IPS DF 6.9 (cell line): ENCODE results near the gene ST3GAL6.

ENCODE experiments used
- DNase-seq: peaks from one replicate; pipeline ENCODE4 v3.0.0-alpha.2; 2013; ENCODE audit warnings: low read depth, low spot score
- H3K27ac ChIP-seq: one replicate; pipeline ENCODE4 v1.5.1; 2013; ENCODE audit warnings: low read length, control low read depth
- H3K27me3 ChIP-seq: 2 replicates; pipeline ENCODE4 v1.6.1; 2013; ENCODE audit warnings: mild to moderate bottlenecking, low read length; ENCODE audit not compliant: control insufficient read depth, insufficient read depth
- H3K36me3 ChIP-seq: 2 replicates; pipeline ENCODE4 v1.6.1; 2013; ENCODE audit warnings: low read length; ENCODE audit not compliant: control insufficient read depth, insufficient read depth
- H3K4me1 ChIP-seq: 2 replicates; pipeline ENCODE4 v1.6.1; 2013; ENCODE audit warnings: low read length; ENCODE audit not compliant: control insufficient read depth, insufficient read depth
- H3K4me3 ChIP-seq: 2 replicates; pipeline ENCODE4 v1.5.1; 2013; ENCODE audit warnings: mild to moderate bottlenecking, low read length
- H3K9me3 ChIP-seq: 2 replicates; pipeline ENCODE4 v1.6.1; 2013; ENCODE audit warnings: low read length, inconsistent platforms; ENCODE audit not compliant: control insufficient read depth, insufficient read depth
- WGBS: extraction: QIAGEN DNeasy Blood & Tissue Kit; methylation state at CpG from one replicate; pipeline ENCODE4 v1.1.7; 2013; ENCODE audit warnings: mixed read lengths, missing lambda C conversion rate; ENCODE audit not compliant: insufficient read length, insufficient coverage; 5-methylcytosine and 5-hydroxymethylcytosine counted together

ST3GAL6 gene

GRCh38 chr3:98755601-98756000 is 7.5 kb upstream of the ST3GAL6 start:
- WGBS, result no CpG with 5 or more reads among the region's 4 CpGs

GRCh38 chr3:98759629-98760028 is 3.5 kb upstream of the ST3GAL6 start:
- DNase-seq, result no peak
- no peaks in the 10 kb centered on the region for H3K27me3 ChIP-seq
- H3K27ac ChIP-seq, result no peak overlapping the region
- no peaks in the 10 kb centered on the region for H3K9me3 ChIP-seq
- no peak overlapping the region for H3K4me3 ChIP-seq
- no peaks in the 10 kb centered on the region for H3K4me1 ChIP-seq
- H3K36me3 ChIP-seq, result no peaks in the 10 kb centered on the region
- WGBS, result no CpG with 5 or more reads among the region's 2 CpGs

More at GRCh38 chr3:98755601-98756000, 7.5 kb upstream of the ST3GAL6 start:
- Histone ChIP-seq H3K27me3 (no peaks in the 10 kb centered on the region), H3K4me1 (no peaks in the 10 kb centered on the region), H3K27ac (no peak overlapping the region), H3K4me3 (no peak overlapping the region), H3K36me3 (no peaks in the 10 kb centered on the region), H3K9me3 (no peaks in the 10 kb centered on the region)
- DNase-seq, result no peak

- WGBS, result no CpG with 5 or more reads among the region's 2 CpGs
- H3K4me1 ChIP-seq, result no peaks in the 10 kb centered on the region
Measured at GRCh38 chr3:98761643-98762229, 1.4 kb upstream of the ST3GAL6 start.

GRCh38 chr3:98763819-98764418 is 779 bp downstream of the ST3GAL6 start:
- no peak for DNase-seq
- no peak overlapping the region for H3K27ac ChIP-seq
- no peaks in the 10 kb centered on the region for H3K4me1 ChIP-seq
- no CpG with 5 or more reads among the region's 5 CpGs for WGBS
- no peaks in the 10 kb centered on the region for H3K27me3 ChIP-seq
- H3K9me3 ChIP-seq, result no peaks in the 10 kb centered on the region
- no peak overlapping the region for H3K4me3 ChIP-seq
- H3K36me3 ChIP-seq, result no peaks in the 10 kb centered on the region

More at GRCh38 chr3:98761643-98762229, 1.4 kb upstream of the ST3GAL6 start:
- H3K4me3 ChIP-seq, result no peak overlapping the region
- H3K36me3 ChIP-seq, result no peaks in the 10 kb centered on the region
- no peaks in the 10 kb centered on the region for H3K27me3 ChIP-seq
- no peak overlapping the region for H3K27ac ChIP-seq
- H3K9me3 ChIP-seq, result no peaks in the 10 kb centered on the region
- DNase-seq, result no peak

- no peaks in the 10 kb centered on the region for H3K36me3 ChIP-seq
- no peak overlapping the region for H3K4me3 ChIP-seq
- no CpG with 5 or more reads among the region's 4 CpGs for WGBS
- H3K9me3 ChIP-seq, result no peaks in the 10 kb centered on the region
- H3K4me1 ChIP-seq, result no peaks in the 10 kb centered on the region
- H3K27me3 ChIP-seq, result no peaks in the 10 kb centered on the region
- no peak for DNase-seq
- H3K27ac ChIP-seq, result no peak overlapping the region
Measured at GRCh38 chr3:98764472-98764884, 1.3 kb downstream of the ST3GAL6 start.

- Histone ChIP-seq H3K4me1 (no peaks in the 10 kb centered on the region), H3K27me3 (no peaks in the 10 kb centered on the region), H3K27ac (no peak overlapping the region), H3K36me3 (no peaks in the 10 kb centered on the region), H3K9me3 (no peaks in the 10 kb centered on the region), H3K4me3 (no peak overlapping the region)
- no CpG with 5 or more reads among the region's 4 CpGs for whole genome bisulfite sequencing
- DNase-seq, result no peak
Measured at GRCh38 chr3:98765721-98766120, 2.6 kb downstream of the ST3GAL6 start.

- no peak overlapping the region for H3K27ac ChIP-seq
Measured at GRCh38 chr3:98766924-98767323, 3.8 kb downstream of the ST3GAL6 start.

GRCh38 chr3:98768961-98769360 is 5.8 kb downstream of the ST3GAL6 start:
- Histone ChIP-seq H3K9me3 (no peaks in the 10 kb centered on the region), H3K4me3 (no peak overlapping the region), H3K27ac (no peak overlapping the region), H3K27me3 (no peaks in the 10 kb centered on the region), H3K4me1 (no peaks in the 10 kb centered on the region), H3K36me3 (no peaks in the 10 kb centered on the region)
- no CpG with 5 or more reads among the region's 2 CpGs for WGBS
- no peak for DNase-seq

More at GRCh38 chr3:98766924-98767323, 3.8 kb downstream of the ST3GAL6 start:
- no peak for DNase-seq
- H3K9me3 ChIP-seq, result no peaks in the 10 kb centered on the region
- no peaks in the 10 kb centered on the region for H3K27me3 ChIP-seq
- H3K4me3 ChIP-seq, result no peak overlapping the region
- H3K36me3 ChIP-seq, result no peaks in the 10 kb centered on the region
- H3K4me1 ChIP-seq, result no peaks in the 10 kb centered on the region

- H3K27me3 ChIP-seq, result no peaks in the 10 kb centered on the region
- no peaks in the 10 kb centered on the region for H3K36me3 ChIP-seq
- H3K4me1 ChIP-seq, result no peaks in the 10 kb centered on the region
- no peak overlapping the region for H3K4me3 ChIP-seq
- no peaks in the 10 kb centered on the region for H3K9me3 ChIP-seq
- H3K27ac ChIP-seq, result no peak overlapping the region
- no peak for DNase-seq
Measured at GRCh38 chr3:98769448-98769847, 6.3 kb downstream of the ST3GAL6 start.

GRCh38 chr3:98770261-98771039 is 7.3 kb downstream of the ST3GAL6 start:
- Histone ChIP-seq H3K4me1 (no peaks in the 10 kb centered on the region), H3K4me3 (no peak overlapping the region), H3K27ac (no peak overlapping the region), H3K9me3 (no peaks in the 10 kb centered on the region), H3K36me3 (no peaks in the 10 kb centered on the region), H3K27me3 (no peaks in the 10 kb centered on the region)
- no peak for DNase-seq
- WGBS, result no CpG with 5 or more reads among the region's 8 CpGs
